ENCODE results near the gene KCTD21. TPM values are rescaled to one million over a fixed set of nuclear protein-coding genes. Genes with fewer than 3 reads are reported as not detected.
A peak's percentile ranks its signal among the peaks of the same experiment; 100 is the strongest.

Gene KCTD21
- total RNA-seq, 3 donors from 2014 or later, result 7.5 to 11.1 (median 8.1) TPM

DNA sequence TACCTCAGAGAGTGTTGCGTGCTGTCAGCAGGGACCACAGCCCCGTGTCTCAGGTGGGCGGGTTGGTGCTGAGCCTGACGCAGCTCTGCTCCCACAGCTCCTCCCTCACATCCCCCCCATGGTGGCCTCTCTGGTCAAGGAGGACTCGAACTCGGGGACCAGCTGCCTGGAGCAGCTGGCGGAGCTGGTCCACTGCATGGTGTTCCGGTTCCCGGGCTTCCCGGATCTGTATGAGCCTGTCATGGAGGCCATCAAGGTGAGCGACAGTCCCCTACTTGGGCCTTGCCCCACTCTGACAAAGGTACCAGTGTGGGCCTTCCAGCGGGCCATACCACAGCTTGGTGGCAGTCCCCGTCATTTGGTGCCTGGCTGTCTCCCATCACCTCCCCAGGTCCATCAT, 12.1 kb upstream of the KCTD21 start:
- Histone ChIP-seq H3K4me1 (ENCODE audit: low read depth) (no peaks in the 10 kb centered on the region), H3K4me3 (no peak overlapping the region), H3K36me3 (ENCODE audit: low read depth) (no peaks in the 10 kb centered on the region), H3K9me3 (no peaks in the 10 kb centered on the region)
- DNase-seq, result no peak
- TF ChIP-seq CTCF (IDR thresholded peaks at IDR 0.05), result no peak
- intact Hi-C loops (cut with DNase I, micrococcal nuclease), result no loop called here
- ATAC-seq, result no peak

- no peak for TF ChIP-seq CTCF (IDR thresholded peaks at IDR 0.05)
- Histone ChIP-seq H3K9me3 (no peaks in the 10 kb centered on the region), H3K36me3 (ENCODE audit: low read depth) (no peaks in the 10 kb centered on the region), H3K4me1 (ENCODE audit: low read depth) (no peaks in the 10 kb centered on the region), H3K4me3 (no peak overlapping the region)
- intact Hi-C loops (cut with DNase I, micrococcal nuclease), result no loop called here
- DNase-seq (no peak), ATAC-seq (no peak)
Observed at GRCh38 chr11:78200061-78200460, 11.6 kb upstream of the KCTD21 start.

GRCh38 chr11:78199653-78200015, 11.2 kb upstream of the KCTD21 start:
- DNase-seq, result peak in 1 of 3 donors; percentile 24
- no peak for TF ChIP-seq CTCF (IDR thresholded peaks at IDR 0.05)
- H3K9me3 ChIP-seq, result no peaks in the 10 kb centered on the region
- intact Hi-C loops (cut with DNase I, micrococcal nuclease), result no loop called here
- H3K4me3 ChIP-seq, result no peak overlapping the region
- ATAC-seq, result no peak
- no peaks in the 10 kb centered on the region for H3K36me3 ChIP-seq (ENCODE audit: low read depth)
- H3K4me1 ChIP-seq (ENCODE audit: low read depth), result no peaks in the 10 kb centered on the region

DNA sequence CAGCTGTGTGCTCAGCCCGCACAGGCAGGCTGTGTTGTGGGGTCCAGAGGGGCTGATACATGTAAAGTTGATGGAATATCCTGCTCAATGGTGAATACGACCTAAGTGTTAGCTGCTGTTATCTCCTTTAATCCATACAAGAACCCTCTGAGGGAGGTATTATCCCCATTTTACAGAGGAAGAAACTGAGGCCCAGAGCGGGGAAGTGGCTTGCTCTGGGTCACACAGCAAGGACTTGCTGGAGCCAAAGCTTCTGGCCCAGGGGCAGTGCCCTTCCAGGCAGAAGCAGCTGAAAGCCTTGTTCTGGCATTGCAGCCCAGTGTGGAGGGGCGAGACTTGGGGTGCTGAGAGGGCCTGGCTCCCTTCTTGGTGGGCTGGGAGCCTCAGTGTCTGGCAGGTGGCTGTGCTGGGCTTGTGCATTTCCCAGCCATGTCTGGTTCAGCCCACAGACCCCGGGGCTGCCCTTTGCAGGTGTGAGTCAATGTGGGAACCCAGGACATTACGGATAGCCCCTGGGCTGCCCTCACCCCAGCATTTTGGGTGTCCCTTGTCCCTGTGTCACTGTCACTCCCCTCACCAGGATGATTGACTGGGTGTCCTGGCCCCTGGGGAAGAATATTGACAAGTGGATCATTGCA, 10.7 kb upstream of the KCTD21 start:
- Histone ChIP-seq H3K9me3 (no peaks in the 10 kb centered on the region), H3K4me1 (ENCODE audit: low read depth) (no peaks in the 10 kb centered on the region), H3K36me3 (ENCODE audit: low read depth) (no peaks in the 10 kb centered on the region), H3K4me3 (no peak overlapping the region)
- no peak for ATAC-seq
- peak in 1 of 3 donors; percentile 27 for DNase-seq
- intact Hi-C loops (cut with DNase I, micrococcal nuclease), result no loop called here
- no peak for TF ChIP-seq CTCF (IDR thresholded peaks at IDR 0.05)

DNA sequence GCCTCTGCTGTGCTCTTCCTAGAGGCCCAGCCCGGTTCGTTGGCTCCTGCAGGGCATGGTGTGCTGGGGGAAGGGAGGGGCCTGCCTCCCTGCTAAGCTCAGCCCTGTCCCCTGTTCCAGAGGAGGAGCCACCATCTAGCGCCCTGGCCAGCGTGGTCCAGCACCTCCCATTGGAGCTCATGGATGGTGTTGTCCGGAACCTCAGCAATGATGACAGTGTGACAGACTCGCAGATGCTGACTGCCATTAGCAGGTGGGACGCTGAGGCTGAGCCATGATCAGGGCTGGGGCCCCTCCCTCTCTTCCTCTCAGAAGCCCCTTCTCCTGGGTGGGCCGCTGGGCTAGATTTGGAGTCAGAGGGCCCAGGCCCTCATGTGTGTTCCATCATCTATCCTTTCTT, 9.4 kb upstream of the KCTD21 start:
- Histone ChIP-seq H3K4me1 (ENCODE audit: low read depth) (no peaks in the 10 kb centered on the region), H3K4me3 (no peak overlapping the region), H3K9me3 (no peaks in the 10 kb centered on the region), H3K36me3 (ENCODE audit: low read depth) (no peaks in the 10 kb centered on the region)
- no peak for TF ChIP-seq CTCF (IDR thresholded peaks at IDR 0.05)
- intact Hi-C loops (cut with DNase I, micrococcal nuclease), result no loop called here
- ATAC-seq (no peak), DNase-seq (peak in 1 of 3 donors; percentile 14)

DNA sequence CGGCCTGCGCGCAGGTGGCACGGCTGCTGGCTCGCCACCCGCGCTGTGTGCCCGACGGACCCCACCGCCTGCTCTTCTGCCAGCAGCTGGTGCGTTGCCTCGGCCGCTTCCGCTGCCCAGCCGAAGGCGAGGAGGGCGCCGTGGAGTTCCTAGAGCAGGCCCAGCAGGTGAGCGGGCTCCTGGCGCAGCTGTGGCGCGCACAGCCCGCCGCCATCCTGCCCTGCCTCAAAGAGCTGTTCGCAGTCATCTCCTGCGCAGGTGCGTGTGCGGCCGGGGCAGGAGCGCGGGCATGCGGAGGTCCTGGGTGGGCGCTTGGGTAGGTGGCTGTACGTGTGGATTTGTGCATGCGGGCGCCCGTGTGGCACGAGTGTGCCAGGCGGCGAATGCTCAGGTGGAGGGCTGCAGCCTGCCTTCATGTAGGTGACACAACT, 8.2 kb upstream of the KCTD21 start:
- H3K4me3 ChIP-seq, result no peak overlapping the region
- ATAC-seq (no peak), DNase-seq (no peak)
- TF ChIP-seq CTCF (IDR thresholded peaks at IDR 0.05), result no peak
- intact Hi-C loops (cut with DNase I, micrococcal nuclease), result no loop called here
- no peaks in the 10 kb centered on the region for H3K4me1 ChIP-seq (ENCODE audit: low read depth)
- no peaks in the 10 kb centered on the region for H3K36me3 ChIP-seq (ENCODE audit: low read depth)
- H3K9me3 ChIP-seq, result no peaks in the 10 kb centered on the region

All from mucosa of descending colon (tissue), 3 donors.